Measurements from ENCODE around the gene GOLGA6L2.

- TF ChIP-seq, protein P1, sequence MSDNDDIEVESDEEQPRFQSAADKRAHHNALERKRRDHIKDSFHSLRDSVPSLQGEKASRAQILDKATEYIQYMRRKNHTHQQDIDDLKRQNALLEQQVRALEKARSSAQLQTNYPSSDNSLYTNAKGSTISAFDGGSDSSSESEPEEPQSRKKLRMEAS (IDR thresholded peaks at IDR 0.05; ENCODE audit: insufficient read depth, insufficient read length): no peak
- no peak for TF ChIP-seq POLR2AphosphoS5 (IDR thresholded peaks at IDR 0.05; ENCODE audit: insufficient read depth, low read depth, low read length)
- TF ChIP-seq EZH2 (IDR thresholded peaks at IDR 0.05; ENCODE audit: borderline replicate concordance, low read depth, low read length, severe bottlenecking): no peak
- no peak for TF ChIP-seq POLR2A (IDR thresholded peaks at IDR 0.05; ENCODE audit: low read depth, low read length)
- no peak for TF ChIP-seq CTCF (IDR thresholded peaks at IDR 0.05; ENCODE audit: extremely low read depth in 1 of 2, insufficient read depth in 1 of 2, low read depth in 1 of 2, low read length in 2 of 2)
- no peak for TF ChIP-seq JUN (IDR thresholded peaks at IDR 0.05; ENCODE audit: borderline replicate concordance, insufficient read depth, insufficient read length, low read depth)
- TF ChIP-seq FOS (IDR thresholded peaks at IDR 0.05; ENCODE audit: borderline replicate concordance, insufficient read depth, low read length): no peak
- TF ChIP-seq GATA2 (IDR thresholded peaks at IDR 0.05; ENCODE audit: insufficient read depth, insufficient read length, low read depth, low read length): no peak
Measured at GRCh38 chr15:23422946-23423708, 23.9 kb downstream of the GOLGA6L2 start.
